GM12878 (cell line): ENCODE measurements around the gene PTGES2. TPM values are rescaled to one million over a fixed set of nuclear protein-coding genes. Genes with fewer than 3 reads are reported as not detected.

Experiments
- ATAC-seq: fragments of 200-7000 bp; cut with Tn5 transposase; 3 replicates; pipeline ENCODE4 v1.9.1; 2020; ENCODE audit warnings: mild to moderate bottlenecking, moderate library complexity
- BruUV-seq: library from RNA; stranded (reverse); fragments of 400-500 nt; replicated peaks from 2 replicates; lab custom pipeline; 2021; lab: Mats Ljungman, UMichigan
- CTCF ChIA-PET: fragments of 300-600 bp; sonication (Branson Sonifier 250); formaldehyde crosslinking; extraction: SDS; loops from one replicate; lab custom pipeline; 2021; ENCODE audit warnings: inconsistent platforms; lab: Yijun Ruan, JAX
- POLR2A ChIA-PET: fragments of 350-600 bp; formaldehyde crosslinking; extraction: SDS; loops from one replicate; lab custom pipeline; 2021; ENCODE audit warnings: inconsistent platforms; lab: Charles Lee
- RAD21 ChIA-PET: fragments of 300-600 bp; sonication (Branson Sonifier 250); formaldehyde crosslinking; loops from one replicate; lab custom pipeline; 2023; ENCODE audit warnings: antibody characterized with exemption; ENCODE audit not compliant: unreplicated experiment; lab: Charles Lee
- SMC1A ChIA-PET: fragments of 300-600 bp; sonication (Branson Sonifier 250); formaldehyde crosslinking; loops from one replicate; lab custom pipeline; 2023; ENCODE audit not compliant: unreplicated experiment, uncharacterized antibody; lab: Charles Lee
- DNase-seq: peaks from one replicate; pipeline ENCODE4 v3.0.0-alpha.2; 2011; ENCODE audit warnings: low read depth, low spot score
- FAIRE-seq: peaks from 3 replicates; lab custom pipeline; 2011; peaks lifted over from hg19 to GRCh38; lab: Jason Lieb, UNC
- H2AFZ ChIP-seq: 2 replicates; pipeline ENCODE4 v1.6.0; 2011; ENCODE audit warnings: low read depth, low read length, control low read depth; ENCODE audit not compliant: control insufficient read depth
- H3K27ac ChIP-seq: 2 replicates; pipeline ENCODE4 v1.5.1; 2011; ENCODE audit warnings: control low read depth; ENCODE audit not compliant: control insufficient read depth, insufficient read depth
- H3K27me3 ChIP-seq, 2 experiments: replicated peaks in 1 of 2; 2 replicates each; pipeline versions ENCODE4 v1.6.0 to v1.6.1; 2011; ENCODE audit warnings: low read length in 1 of 2; ENCODE audit not compliant: control insufficient read depth in 2 of 2, insufficient read depth in 2 of 2
- H3K36me3 ChIP-seq, 2 experiments: 2 replicates each; pipeline ENCODE4 v1.5.1; 2011; ENCODE audit warnings: low read length in 1 of 2; ENCODE audit not compliant: control insufficient read depth in 2 of 2, insufficient read depth in 2 of 2
- H3K4me1 ChIP-seq: 2 replicates; pipeline ENCODE4 v1.6.1; 2011; ENCODE audit warnings: mild to moderate bottlenecking, low read length, moderate library complexity, mixed read lengths; ENCODE audit not compliant: control insufficient read depth, insufficient read depth
- H3K4me2 ChIP-seq: 2 replicates; pipeline ENCODE4 v1.6.0; 2011; ENCODE audit warnings: control low read depth; ENCODE audit not compliant: control insufficient read depth, insufficient read depth
- H3K4me3 ChIP-seq: fragments of 200-600 bp; sonication (generic); 2 replicates; pipeline ENCODE4 v1.5.1; 2016
- H3K79me2 ChIP-seq: 2 replicates; pipeline ENCODE4 v1.6.0; 2011; ENCODE audit warnings: low read length; ENCODE audit not compliant: control insufficient read depth, insufficient read depth
- H3K9ac ChIP-seq: 2 replicates; pipeline ENCODE4 v1.8.0; 2011; ENCODE audit warnings: low read length, control low read depth, mixed read lengths; ENCODE audit not compliant: control insufficient read depth, insufficient read depth
- H3K9me3 ChIP-seq: replicated peaks from 3 replicates; pipeline ENCODE4 v1.5.1; 2011; ENCODE audit warnings: mild to moderate bottlenecking, low read length; ENCODE audit not compliant: control insufficient read depth, insufficient read depth
- H4K20me1 ChIP-seq: 2 replicates; pipeline ENCODE4 v1.6.0; 2011; ENCODE audit not compliant: control insufficient read depth, insufficient read depth
- EED ChIP-seq: sonication (generic); IDR thresholded peaks from 2 replicates; pipeline ENCODE4 v1.6.1; 2016; ENCODE audit warnings: antibody characterized with exemption, low read depth
- ESRRA ChIP-seq: IDR thresholded peaks from 2 replicates; pipeline ENCODE4 v1.6.1; 2012; ENCODE audit warnings: mild to moderate bottlenecking, low read length, improper control_type of control experiment
- FOS ChIP-seq: IDR thresholded peaks from 3 replicates; pipeline ENCODE4 v1.6.1; 2011; ENCODE audit warnings: borderline replicate concordance; ENCODE audit not compliant: insufficient read length; ENCODE audit errors: extremely low read depth
- GABPA ChIP-seq: IDR thresholded peaks from 2 replicates; pipeline ENCODE4 v1.6.1; 2014; ENCODE audit warnings: antibody characterized with exemption, low read depth, mild to moderate bottlenecking, inconsistent platforms
- JUNB ChIP-seq: IDR thresholded peaks from 2 replicates; pipeline ENCODE4 v1.6.1; 2016; ENCODE audit warnings: antibody characterized with exemption, mild to moderate bottlenecking
- RCOR1 ChIP-seq: conservative IDR thresholded peaks from 2 replicates; pipeline ENCODE4 v1.6.1; 2012; ENCODE audit warnings: low read depth, low read length, improper control_type of control experiment
- ZNF687 ChIP-seq: fragments of 450-650 bp; IDR thresholded peaks from 2 replicates; pipeline ENCODE4 v1.6.1; 2017; ENCODE audit warnings: mild to moderate bottlenecking, moderate library complexity
- WGBS: methylation state at CpG from one replicate; pipeline ENCODE4 v1.1.6; 2016; ENCODE audit warnings: low lambda C conversion rate; ENCODE audit not compliant: insufficient replicate concordance, insufficient coverage; ENCODE audit errors: missing lambda C conversion rate; 5-methylcytosine and 5-hydroxymethylcytosine counted together
- in situ Hi-C: fragments of 300-500 bp; cut with MboI; formaldehyde crosslinking; loops from 9 replicates; pipeline ENCODE4 v1.14.3; 2018; ENCODE audit warnings: mixed read lengths
- intact Hi-C: fragments of 100-400 bp; cut with micrococcal nuclease; formaldehyde crosslinking; loops from one replicate; pipeline ENCODE4 v1.14.2; 2022; ENCODE audit not compliant: unreplicated experiment
- polyA plus RNA-seq, 11 experiments: library from polyadenylated mRNA; depleted of rRNA in 4 of 11; unstranded in 6 of 11; stranded (reverse) in 5 of 11; fragments of >200 nt; fragmentation: Nextera tagmentation in 4 of 11; fragmentation: Illumina TruSeq in 1 of 11; extraction: Ambion mirVana in 4 of 11; extraction: Trizol in 1 of 11; gene quantifications; 1 replicate in 1 of 11; 2 replicates in 10 of 11; pipeline versions ENCODE4 v1.2.1 to v1.2.3, GENCODE V29; 2011 to 2016; ENCODE audit warnings: inconsistent platforms in 2 of 11, missing spikeins in 2 of 11, low read depth in 1 of 11
- total RNA-seq, 4 experiments: library from RNA; depleted of rRNA in 3 of 4; stranded (reverse); fragments of >200 nt in 3 of 4; fragmentation: Illumina TruSeq in 1 of 4; extraction: Trizol in 1 of 4; gene quantifications; 2 replicates each; pipeline versions ENCODE4 v1.2.1 to v1.2.3, GENCODE V29; 2013 to 2021

The PTGES2 gene
- total and polyA plus RNA-seq, 10 of the 15 experiments (the other 5 are each of a cell fraction or from before 2014, with no cell fraction given) = 2.1 to 141 (median 99.1) TPM

- ATAC-seq = no peak
- H3K79me2 ChIP-seq = peaks cover 11% of the 10 kb centered on the region
- CTCF ChIA-PET = no interaction called here
- H3K9me3 ChIP-seq = no peaks in the 10 kb centered on the region
- H3K27me3 ChIP-seq = no peaks in the 10 kb centered on the region
- in situ Hi-C loops = no loop called here
- H4K20me1 ChIP-seq = no peaks in the 10 kb centered on the region
- H3K4me3 ChIP-seq = no peak overlapping the region
- RAD21 ChIA-PET = no interaction called here
- intact Hi-C loops = no loop called here
- no peak for DNase-seq
- H3K36me3 ChIP-seq = peaks cover 21 to 39% of the 10 kb centered on the region in 2 experiments; a peak in 3 of 4 replicates
- no peak for FAIRE-seq
- WGBS = 93% methylated on average over 16 of the region's 20 CpGs
- H3K4me2 ChIP-seq = no peak overlapping the region
- H3K4me1 ChIP-seq = no peaks in the 10 kb centered on the region
- POLR2A ChIA-PET = no interaction called here
- no peak overlapping the region for H2AFZ ChIP-seq
- H3K9ac ChIP-seq = no peak overlapping the region
- no TSS peak for BruUV-seq
- SMC1A ChIA-PET = no interaction called here
- no peak for TF ChIP-seq RCOR1
- H3K27ac ChIP-seq = no peak overlapping the region
Observed at GRCh38 chr9:128101690-128102089, 25.8 kb downstream of the PTGES2 start.

DNA sequence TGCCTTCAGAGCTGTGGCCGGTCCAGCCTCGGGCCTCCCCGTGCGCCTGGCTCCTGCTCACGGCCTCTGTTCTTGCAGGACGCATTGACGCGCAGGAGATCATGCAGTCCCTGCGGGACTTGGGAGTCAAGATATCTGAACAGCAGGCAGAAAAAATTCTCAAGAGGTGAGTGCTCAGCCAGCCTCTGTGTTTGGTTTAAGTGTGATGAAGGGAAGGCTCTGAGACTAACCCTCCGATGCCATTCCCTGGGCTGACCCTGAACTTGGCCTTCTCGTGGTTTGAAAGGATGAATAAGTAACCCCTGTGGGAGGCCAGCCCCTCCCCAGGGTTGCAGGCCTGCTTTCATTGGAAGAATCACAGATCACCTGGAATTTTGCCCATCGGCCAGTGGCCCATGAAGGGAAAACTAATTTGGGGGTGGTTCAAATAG lies 26.3 kb downstream of the PTGES2 start:
- H4K20me1 ChIP-seq = no peaks in the 10 kb centered on the region
- POLR2A ChIA-PET = no interaction called here
- H3K4me1 ChIP-seq = no peaks in the 10 kb centered on the region
- 98% methylated on average over 12 of the region's 12 CpGs for WGBS
- H3K27ac ChIP-seq = no peak overlapping the region
- intact Hi-C loops = no loop called here
- RAD21 ChIA-PET = no interaction called here
- no peak overlapping the region for H3K4me2 ChIP-seq
- no peak overlapping the region for H3K4me3 ChIP-seq
- SMC1A ChIA-PET = no interaction called here
- H3K27me3 ChIP-seq = no peaks in the 10 kb centered on the region
- no peak for TF ChIP-seq ESRRA
- TF ChIP-seq JUNB = no peak
- no peak for TF ChIP-seq FOS
- no peak for TF ChIP-seq ZNF687
- no peak for TF ChIP-seq EED
- no peak for TF ChIP-seq GABPA
- DNase-seq (no peak), FAIRE-seq (no peak), ATAC-seq (no peak)
- peaks cover 21 to 35% of the 10 kb centered on the region in 2 experiments; a peak in 3 of 4 replicates for H3K36me3 ChIP-seq
- CTCF ChIA-PET = interaction anchor here (1.0 kb wide), 1 partner anchor 15 kb away, joined by 3 read pairs; no protein-coding TSS in a partner anchor
- BruUV-seq = no TSS peak
- in situ Hi-C loops = no loop called here
- H3K9ac ChIP-seq = no peak overlapping the region
- H2AFZ ChIP-seq = no peak overlapping the region
- no peaks in the 10 kb centered on the region for H3K9me3 ChIP-seq
- H3K79me2 ChIP-seq = peaks cover 13% of the 10 kb centered on the region
